ENCODE measurements around the gene UTP25.

DNA sequence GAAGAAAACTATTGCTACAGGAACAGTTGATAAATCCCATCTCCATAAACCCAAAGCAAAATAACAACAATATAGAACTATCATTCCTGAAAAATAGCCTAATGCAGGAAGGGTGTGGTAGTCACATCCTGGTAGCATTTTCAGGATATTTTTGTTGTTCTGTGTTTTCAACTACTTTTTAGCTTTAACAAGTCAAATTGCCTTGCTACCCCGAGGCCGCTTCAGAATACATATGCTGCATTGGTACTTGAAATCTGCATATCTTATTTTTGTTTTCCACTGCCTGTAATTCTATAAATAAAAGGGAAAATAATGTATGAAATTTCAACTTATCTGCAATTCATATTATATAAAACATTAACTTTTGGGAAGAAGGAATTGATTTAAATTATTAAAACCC, 73.4 kb downstream of the UTP25 start:
- no peak for TF ChIP-seq CTCF (IDR thresholded peaks at IDR 0.05)
- no peak for TF ChIP-seq ZFX (IDR thresholded peaks at IDR 0.05; ENCODE audit: borderline replicate concordance)

Data from 22Rv1 (cell line).